ENCODE data around the gene ATP8A2. TPM values are rescaled to one million over a fixed set of nuclear protein-coding genes. Genes with fewer than 3 reads are reported as not detected.

Gene ATP8A2
- total and polyA plus RNA-seq, 11 donors = 0.01 to 0.29 (median 0.05) TPM; not detected in 2

GRCh38 chr13:25462301-25463125 is 90.7 kb downstream of the ATP8A2 start:
- DNase-seq (no peak), ATAC-seq (no peak)
- intact Hi-C loops (cut with DNase I) = no loop called here
- Histone ChIP-seq H3K4me3 (no peak overlapping the region), H3K36me3 (no peaks in the 10 kb centered on the region), H3K9me3 (no peaks in the 10 kb centered on the region), H3K4me1 (no peaks in the 10 kb centered on the region), H3K27ac (no peak overlapping the region), H3K27me3 (peaks cover 0 to 12% (median 0%) of the 10 kb centered on the region in 9 donors)
- TF ChIP-seq CTCF (IDR thresholded peaks at IDR 0.05) (no peak), POLR2A (IDR thresholded peaks at IDR 0.05) (no peak)
- WGBS, 4 donors = 76 to 85% (median 82%) methylated on average over 9 of the region's 9 CpGs

DNA sequence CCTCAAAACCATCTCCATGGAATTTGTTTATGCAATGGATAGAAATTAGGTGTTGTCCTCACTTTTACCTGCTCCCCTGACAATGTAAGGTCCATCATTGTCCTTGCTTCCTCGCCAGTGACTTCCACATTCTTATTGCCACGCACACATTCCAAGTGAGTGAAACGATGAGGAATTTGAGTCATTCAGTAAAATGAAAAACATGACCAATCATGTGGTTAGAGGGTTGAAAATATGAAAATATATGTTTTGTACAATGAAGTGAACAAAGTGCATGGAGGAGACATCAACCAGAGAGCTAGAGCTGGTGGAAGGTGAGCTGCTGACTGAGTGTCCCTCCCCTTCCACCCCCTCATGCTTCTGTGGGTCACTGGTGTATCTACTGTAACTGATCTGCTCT is 91.7 kb downstream of the ATP8A2 start:
- intact Hi-C loops (cut with DNase I) = no loop called here
- Histone ChIP-seq H3K9me3 (no peaks in the 10 kb centered on the region), H3K4me1 (peaks cover 0 to 2% (median 0%) of the 10 kb centered on the region in 12 donors), H3K4me3 (no peak overlapping the region), H3K27ac (no peak overlapping the region), H3K27me3 (peaks cover 5 to 22% (median 9%) of the 10 kb centered on the region in 9 donors), H3K36me3 (no peaks in the 10 kb centered on the region)
- WGBS, 4 donors = 74 to 83% (median 82%) methylated on average over 3 of the region's 3 CpGs
- DNase-seq (no peak), ATAC-seq (no peak)
- TF ChIP-seq CTCF (IDR thresholded peaks at IDR 0.05) (no peak), POLR2A (IDR thresholded peaks at IDR 0.05) (no peak)

DNA sequence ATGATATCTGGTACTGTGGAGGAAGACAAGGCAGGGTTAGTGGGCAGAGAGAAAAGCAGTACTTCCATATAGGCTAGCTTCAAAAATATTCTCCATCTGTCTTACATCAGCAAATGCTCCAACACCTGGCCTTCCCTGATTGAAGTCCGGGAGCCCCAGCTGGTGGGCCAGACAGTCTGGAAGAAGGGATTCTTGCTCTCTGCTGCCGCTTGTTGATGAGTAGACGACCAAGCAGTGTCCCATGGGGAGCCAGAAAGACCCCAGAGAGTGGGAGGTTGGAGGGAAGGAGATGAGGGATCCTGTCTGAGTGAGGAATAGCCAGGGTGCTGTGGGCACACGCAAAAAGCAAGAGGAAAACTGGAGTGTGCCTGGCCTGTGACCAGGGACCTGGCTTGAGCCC is 95.1 kb downstream of the ATP8A2 start:
- intact Hi-C loops (cut with DNase I) = no loop called here
- H3K9me3 ChIP-seq = no peaks in the 10 kb centered on the region
- WGBS, 4 donors = 59 to 72% (median 62%) methylated on average over 4 of the region's 4 CpGs
- ATAC-seq (no peak), DNase-seq (no peak)
- H3K4me3 ChIP-seq = no peak overlapping the region
- no peak overlapping the region for H3K27ac ChIP-seq
- peaks cover 13 to 44% (median 33%) of the 10 kb centered on the region in 9 donors for H3K27me3 ChIP-seq
- TF ChIP-seq POLR2A (IDR thresholded peaks at IDR 0.05) = no peak
- no peaks in the 10 kb centered on the region for H3K36me3 ChIP-seq
- H3K4me1 ChIP-seq = peaks cover 0 to 9% (median 0%) of the 10 kb centered on the region in 12 donors

DNA sequence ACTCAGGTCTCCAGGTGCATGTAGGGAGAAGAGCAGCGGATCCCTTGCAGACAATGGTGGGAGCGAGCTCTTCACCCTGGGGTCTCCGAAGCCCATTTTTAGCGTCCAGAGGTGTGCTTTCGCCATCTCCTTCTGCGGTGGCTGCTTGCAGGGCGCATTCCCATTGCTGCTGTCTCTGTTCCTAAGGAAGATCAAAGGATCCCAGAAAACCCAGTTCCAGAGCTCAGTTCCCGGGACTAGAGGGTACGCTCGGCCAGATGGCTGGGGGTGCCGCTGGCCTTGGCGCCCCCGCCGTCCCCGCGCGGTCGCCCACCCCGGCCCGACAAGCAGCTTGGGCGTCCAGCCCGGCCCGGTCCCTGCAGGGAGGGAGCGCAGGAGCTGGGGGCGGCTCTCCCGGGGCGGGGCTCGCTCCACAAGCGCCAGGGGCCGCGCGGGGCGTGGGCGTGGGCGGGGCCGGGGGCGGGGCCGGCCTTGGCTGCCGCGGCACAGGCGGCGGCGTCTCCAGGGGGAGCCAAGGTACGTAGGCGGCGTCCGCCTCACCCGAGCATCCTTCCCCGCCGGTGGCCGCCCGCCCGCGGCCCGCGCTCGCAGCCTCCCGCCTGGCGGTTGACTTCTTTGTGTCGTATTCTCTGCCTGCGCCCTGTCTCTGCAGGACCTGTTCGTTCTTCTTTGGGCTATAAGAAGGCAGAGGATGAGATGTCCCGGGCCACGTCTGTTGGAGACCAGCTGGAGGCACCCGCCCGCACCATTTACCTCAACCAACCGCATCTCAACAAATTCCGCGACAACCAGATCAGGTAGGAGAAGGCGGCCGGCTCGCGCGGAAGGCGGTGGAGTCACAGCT is 96.8 kb downstream of the ATP8A2 start:
- TF ChIP-seq CTCF (IDR thresholded peaks at IDR 0.05) (no peak), POLR2A (IDR thresholded peaks at IDR 0.05) (no peak)
- peak in 1 of 4 donors; percentile 34 for ATAC-seq
- Histone ChIP-seq H3K27me3 (peaks cover 13 to 53% (median 33%) of the 10 kb centered on the region in 9 donors), H3K4me1 (peaks cover 0 to 9% (median 0%) of the 10 kb centered on the region in 12 donors), H3K4me3 (peak overlapping the region in 1 of 12 donors; percentile 15), H3K27ac (no peak overlapping the region), H3K36me3 (no peaks in the 10 kb centered on the region), H3K9me3 (no peaks in the 10 kb centered on the region)
- DNase-seq = peak in 1 of 5 donors; percentile 10
- intact Hi-C loops (cut with DNase I) = no loop called here
- WGBS, 4 donors = 3 to 8% (median 5%) methylated on average over 26 to 75 of the region's 75 CpGs

Measured in heart left ventricle (tissue), 16 donors.